Measurements from ENCODE around the gene HJV.

The HJV gene

DNA sequence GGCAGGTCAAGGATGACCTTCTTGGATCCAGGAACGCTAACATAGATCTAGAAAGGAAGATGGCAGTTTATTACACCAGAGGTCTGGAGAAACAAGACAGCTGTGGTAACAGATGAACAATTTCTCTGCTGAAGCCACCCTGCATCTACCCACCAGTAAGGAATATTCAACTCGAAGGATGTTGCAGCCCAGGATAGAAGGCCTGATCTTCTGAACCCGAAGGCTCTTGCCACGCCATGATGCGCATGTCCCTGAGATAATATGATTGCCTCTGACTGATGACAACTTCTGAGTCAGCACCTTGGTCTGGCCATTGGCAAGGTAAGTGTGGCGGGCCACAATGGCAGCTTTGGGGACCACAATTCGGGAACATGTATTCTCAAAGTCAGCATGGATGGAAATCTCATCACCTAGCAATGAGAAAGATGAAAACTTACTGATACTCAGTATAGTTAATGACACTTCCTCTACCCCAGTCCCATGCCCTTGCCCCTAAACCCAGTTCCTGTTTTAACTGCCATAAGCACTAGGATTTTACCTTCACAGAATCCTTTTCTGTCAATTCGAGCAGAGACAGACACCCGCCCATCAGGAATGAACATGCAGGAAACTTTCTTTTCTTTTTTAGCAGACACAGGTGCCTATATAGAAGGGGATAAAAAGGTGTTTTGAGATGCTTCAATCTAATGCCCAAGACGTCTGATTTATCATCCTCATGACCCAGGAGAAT lies 27.0 kb downstream of the HJV start:
- Histone ChIP-seq H3K27me3 (ENCODE audit: insufficient read depth, poor library complexity, severe bottlenecking) (no peaks in the 10 kb centered on the region), H3K4me3 (replicated peaks; ENCODE audit: insufficient read depth, low read length) (peak overlapping the region; percentile 71), H3K27ac (replicated peaks) (peak overlapping the region; percentile 87)
- DNase-seq (ENCODE audit: low read depth in 1 of 2, low spot score in 1 of 2), result peak in 1 of 2 experiments; percentile 52
- TF ChIP-seq, protein P1, sequence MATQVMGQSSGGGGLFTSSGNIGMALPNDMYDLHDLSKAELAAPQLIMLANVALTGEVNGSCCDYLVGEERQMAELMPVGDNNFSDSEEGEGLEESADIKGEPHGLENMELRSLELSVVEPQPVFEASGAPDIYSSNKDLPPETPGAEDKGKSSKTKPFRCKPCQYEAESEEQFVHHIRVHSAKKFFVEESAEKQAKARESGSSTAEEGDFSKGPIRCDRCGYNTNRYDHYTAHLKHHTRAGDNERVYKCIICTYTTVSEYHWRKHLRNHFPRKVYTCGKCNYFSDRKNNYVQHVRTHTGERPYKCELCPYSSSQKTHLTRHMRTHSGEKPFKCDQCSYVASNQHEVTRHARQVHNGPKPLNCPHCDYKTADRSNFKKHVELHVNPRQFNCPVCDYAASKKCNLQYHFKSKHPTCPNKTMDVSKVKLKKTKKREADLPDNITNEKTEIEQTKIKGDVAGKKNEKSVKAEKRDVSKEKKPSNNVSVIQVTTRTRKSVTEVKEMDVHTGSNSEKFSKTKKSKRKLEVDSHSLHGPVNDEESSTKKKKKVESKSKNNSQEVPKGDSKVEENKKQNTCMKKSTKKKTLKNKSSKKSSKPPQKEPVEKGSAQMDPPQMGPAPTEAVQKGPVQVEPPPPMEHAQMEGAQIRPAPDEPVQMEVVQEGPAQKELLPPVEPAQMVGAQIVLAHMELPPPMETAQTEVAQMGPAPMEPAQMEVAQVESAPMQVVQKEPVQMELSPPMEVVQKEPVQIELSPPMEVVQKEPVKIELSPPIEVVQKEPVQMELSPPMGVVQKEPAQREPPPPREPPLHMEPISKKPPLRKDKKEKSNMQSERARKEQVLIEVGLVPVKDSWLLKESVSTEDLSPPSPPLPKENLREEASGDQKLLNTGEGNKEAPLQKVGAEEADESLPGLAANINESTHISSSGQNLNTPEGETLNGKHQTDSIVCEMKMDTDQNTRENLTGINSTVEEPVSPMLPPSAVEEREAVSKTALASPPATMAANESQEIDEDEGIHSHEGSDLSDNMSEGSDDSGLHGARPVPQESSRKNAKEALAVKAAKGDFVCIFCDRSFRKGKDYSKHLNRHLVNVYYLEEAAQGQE (IDR thresholded peaks at IDR 0.05; ENCODE audit: insufficient replicate concordance, low read depth), result no peak
- TF ChIP-seq POLR2AphosphoS5 (IDR thresholded peaks at IDR 0.05; ENCODE audit: low read depth), result peak; percentile 48; the same call in 1 of the 2 replicates
- TF ChIP-seq SPI1 (IDR thresholded peaks at IDR 0.05; ENCODE audit: borderline replicate concordance, low read depth), result peak; percentile 97

GRCh38 chr1:145993618-145994390 lies 27.7 kb downstream of the HJV start:
- peak overlapping the region; percentile 25; the same call in 1 of the 2 replicates for H3K27ac ChIP-seq (replicated peaks)
- H3K4me3 ChIP-seq (replicated peaks; ENCODE audit: insufficient read depth, low read length), result peak overlapping the region; percentile 71
- DNase-seq (ENCODE audit: low read depth in 1 of 2, low spot score in 1 of 2), result no peak
- no peak for TF ChIP-seq SPI1 (IDR thresholded peaks at IDR 0.05; ENCODE audit: borderline replicate concordance, low read depth)
- peak; percentile 44; the same call in 1 of the 2 replicates for TF ChIP-seq POLR2AphosphoS5 (IDR thresholded peaks at IDR 0.05; ENCODE audit: low read depth)
- H3K27me3 ChIP-seq (ENCODE audit: insufficient read depth, poor library complexity, severe bottlenecking), result no peaks in the 10 kb centered on the region

- no peak for DNase-seq (ENCODE audit: low read depth in 1 of 2, low spot score in 1 of 2)
- H3K27me3 ChIP-seq (ENCODE audit: insufficient read depth, poor library complexity, severe bottlenecking), result no peaks in the 10 kb centered on the region
- TF ChIP-seq SPI1 (IDR thresholded peaks at IDR 0.05; ENCODE audit: borderline replicate concordance, low read depth) (no peak), POLR2AphosphoS5 (IDR thresholded peaks at IDR 0.05; ENCODE audit: low read depth) (no peak), GABPA (IDR thresholded peaks at IDR 0.05; ENCODE audit: low read depth) (no peak)
- TF ChIP-seq, protein P1 (IDR thresholded peaks at IDR 0.05; ENCODE audit: insufficient replicate concordance, low read depth), result no peak
- TF ChIP-seq, protein P2, sequence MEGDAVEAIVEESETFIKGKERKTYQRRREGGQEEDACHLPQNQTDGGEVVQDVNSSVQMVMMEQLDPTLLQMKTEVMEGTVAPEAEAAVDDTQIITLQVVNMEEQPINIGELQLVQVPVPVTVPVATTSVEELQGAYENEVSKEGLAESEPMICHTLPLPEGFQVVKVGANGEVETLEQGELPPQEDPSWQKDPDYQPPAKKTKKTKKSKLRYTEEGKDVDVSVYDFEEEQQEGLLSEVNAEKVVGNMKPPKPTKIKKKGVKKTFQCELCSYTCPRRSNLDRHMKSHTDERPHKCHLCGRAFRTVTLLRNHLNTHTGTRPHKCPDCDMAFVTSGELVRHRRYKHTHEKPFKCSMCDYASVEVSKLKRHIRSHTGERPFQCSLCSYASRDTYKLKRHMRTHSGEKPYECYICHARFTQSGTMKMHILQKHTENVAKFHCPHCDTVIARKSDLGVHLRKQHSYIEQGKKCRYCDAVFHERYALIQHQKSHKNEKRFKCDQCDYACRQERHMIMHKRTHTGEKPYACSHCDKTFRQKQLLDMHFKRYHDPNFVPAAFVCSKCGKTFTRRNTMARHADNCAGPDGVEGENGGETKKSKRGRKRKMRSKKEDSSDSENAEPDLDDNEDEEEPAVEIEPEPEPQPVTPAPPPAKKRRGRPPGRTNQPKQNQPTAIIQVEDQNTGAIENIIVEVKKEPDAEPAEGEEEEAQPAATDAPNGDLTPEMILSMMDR (IDR thresholded peaks at IDR 0.05; ENCODE audit: insufficient read depth, low read length), result no peak
- no peak overlapping the region for H3K27ac ChIP-seq (replicated peaks)
- H3K4me3 ChIP-seq (replicated peaks; ENCODE audit: insufficient read depth, low read length), result no peak overlapping the region; the same call in 1 of the 2 replicates
Measured at GRCh38 chr1:145992958-145993617, 28.4 kb downstream of the HJV start.

- no peak overlapping the region for H3K27ac ChIP-seq (replicated peaks)
- H3K4me3 ChIP-seq (replicated peaks; ENCODE audit: insufficient read depth, low read length), result no peak overlapping the region
- TF ChIP-seq GABPA (IDR thresholded peaks at IDR 0.05; ENCODE audit: low read depth), result no peak
- TF ChIP-seq POLR2AphosphoS5 (IDR thresholded peaks at IDR 0.05; ENCODE audit: low read depth), result peak; percentile 40; the same call in 1 of the 2 replicates
- TF ChIP-seq, protein P2 (IDR thresholded peaks at IDR 0.05; ENCODE audit: insufficient read depth, low read length), result no peak
- TF ChIP-seq, protein P1 (IDR thresholded peaks at IDR 0.05; ENCODE audit: insufficient replicate concordance, low read depth), result no peak
- TF ChIP-seq SPI1 (IDR thresholded peaks at IDR 0.05; ENCODE audit: borderline replicate concordance, low read depth), result no peak
- no peak for DNase-seq (ENCODE audit: low read depth in 1 of 2, low spot score in 1 of 2)
- H3K27me3 ChIP-seq (ENCODE audit: insufficient read depth, poor library complexity, severe bottlenecking), result no peaks in the 10 kb centered on the region
Measured at GRCh38 chr1:145992502-145992936, 29.0 kb downstream of the HJV start.

All from HL-60 (cell line).